C4-2B (cell line): Measurements from ENCODE around the gene SCGN.

Experiments used
- CTCF ChIP-seq: fragments of 450-650 bp; conservative IDR thresholded peaks from 2 replicates; pipeline ENCODE4 v1.5.1; 2017; ENCODE audit warnings: mild to moderate bottlenecking
- ZFX ChIP-seq: fragments of 450-650 bp; IDR thresholded peaks from 2 replicates; pipeline ENCODE4 v1.6.1; 2017

DNA sequence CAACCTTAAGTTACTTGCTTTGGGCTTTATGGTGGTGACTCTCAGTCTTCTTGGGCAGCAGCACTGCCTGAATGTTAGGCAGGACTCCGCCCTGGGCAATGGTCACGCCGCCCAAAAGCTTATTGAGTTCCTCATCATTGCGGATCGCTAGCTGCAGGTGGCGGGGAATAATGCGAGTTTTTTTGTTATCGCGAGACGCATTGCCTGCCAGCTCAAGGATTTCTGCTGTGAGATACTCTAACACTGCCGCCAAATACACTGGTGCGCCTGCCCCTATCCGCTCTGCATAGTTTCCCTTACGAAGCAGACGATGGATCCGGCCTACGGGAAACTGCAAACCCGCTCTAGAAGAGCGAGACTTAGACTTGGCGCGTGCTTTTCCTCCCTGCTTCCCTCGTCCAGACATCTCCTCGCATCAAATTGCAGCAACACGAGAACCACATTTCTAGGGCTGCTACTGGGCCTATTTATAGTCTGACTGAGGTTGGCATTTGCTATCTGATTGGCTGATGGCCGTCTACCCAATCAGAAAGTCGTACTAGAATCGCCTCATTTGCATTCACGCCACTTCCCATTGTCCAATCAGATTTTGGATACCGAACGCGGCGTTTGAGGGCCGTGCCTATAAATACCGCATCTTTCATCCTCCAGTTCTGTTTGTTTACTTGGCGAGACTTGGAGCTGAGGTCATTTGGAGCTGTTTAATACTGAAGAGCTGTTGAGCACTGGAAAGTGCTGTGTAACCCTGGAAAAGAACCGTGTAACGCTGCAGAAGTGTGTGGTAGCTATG, 74.3 kb downstream of the SCGN start:
- no peak for TF ChIP-seq CTCF
- no peak for TF ChIP-seq ZFX
